ENCODE data around the gene TMC5.
"Not testable (repeated sequence)": the region's sequence is repeated elsewhere in the genome, so short reads cannot be mapped to it uniquely, and the experiment has no call there.

The TMC5 gene

GRCh38 chr16:19513377-19514053 is 95.8 kb downstream of the TMC5 start:
- peak; percentile 76 for DNase-seq

GRCh38 chr16:19515757-19516156 is 98.1 kb downstream of the TMC5 start:
- DNase-seq: no peak

- DNase-seq: peak; percentile 88
Measured at GRCh38 chr16:19517424-19518089, 99.9 kb downstream of the TMC5 start.

- no peak for DNase-seq
Measured at GRCh38 chr16:19518388-19518787, 100.7 kb downstream of the TMC5 start.

GRCh38 chr16:19520861-19521331 is 103.2 kb downstream of the TMC5 start:
- peak; percentile 93 for DNase-seq

GRCh38 chr16:19521471-19522396 is 104.1 kb downstream of the TMC5 start, which contains the start of gene GDE1:
TSS of gene GDE1 (minus strand) at chr16:19522098. CDS start at chr16:19521964, 134 bp downstream.
- peak; percentile 96 for DNase-seq

- no peak for DNase-seq
Measured at GRCh38 chr16:19522397-19522732, 104.7 kb downstream of the TMC5 start.

- no peak for DNase-seq
Measured at GRCh38 chr16:19522760-19523159, 105.1 kb downstream of the TMC5 start.

- no peak for DNase-seq
Measured at GRCh38 chr16:19523184-19523558, 105.5 kb downstream of the TMC5 start.

GRCh38 chr16:19523559-19524355 is 106.1 kb downstream of the TMC5 start, which contains the start of gene CCP110:
TSS of gene CCP110 (plus strand) at chr16:19523942. CDS start at chr16:19527882, 3,940 bp downstream.
- DNase-seq: peak; percentile 99

- DNase-seq: no peak
Measured at GRCh38 chr16:19524356-19524615, 106.6 kb downstream of the TMC5 start.

- DNase-seq: peak; percentile 43
Measured at GRCh38 chr16:19524616-19525384, 107.1 kb downstream of the TMC5 start.

- no peak for DNase-seq
Measured at GRCh38 chr16:19525385-19525723, 107.7 kb downstream of the TMC5 start.

- no peak for DNase-seq
Measured at GRCh38 chr16:19527161-19527560, 109.5 kb downstream of the TMC5 start.

GRCh38 chr16:19528666-19529065 is 111.0 kb downstream of the TMC5 start:
- DNase-seq: no peak

- no peak for DNase-seq
Measured at GRCh38 chr16:19532601-19533000, 114.9 kb downstream of the TMC5 start.

- DNase-seq: no peak
Measured at GRCh38 chr16:19540241-19540970, 122.7 kb downstream of the TMC5 start.

- no peak for DNase-seq
Measured at GRCh38 chr16:19542138-19542821, 124.6 kb downstream of the TMC5 start.

GRCh38 chr16:19543278-19543996 is 125.8 kb downstream of the TMC5 start:
- DNase-seq: not testable (repeated sequence)

- no peak for DNase-seq
Measured at GRCh38 chr16:19548144-19548543, 130.5 kb downstream of the TMC5 start.
